ENCODE results near the gene ANKRD11. TPM values are rescaled to one million over a fixed set of nuclear protein-coding genes. Genes with fewer than 3 reads are reported as not detected.

The ANKRD11 gene
- 10 to 100 TPM; 43.9 to 74.0 (median 44.9) TPM for total RNA-seq
- 10 to 100 TPM; 47.0 to 74.0 TPM for polyA plus RNA-seq

- H3K9me3 ChIP-seq: no peaks in the 10 kb centered on the region
- H3K27ac ChIP-seq: peak within 1 kb of the TSS; percentile 93 to 94 (median 94)
- H3K27me3 ChIP-seq: no peaks in the 10 kb centered on the region
- H3K4me1 ChIP-seq: peaks cover 14 to 32% (median 23%) of the 10 kb centered on the region in 3 donors
- WGBS, 2 donors: 0 to 1% methylated on average over 79 to 96 of the region's 96 CpGs
- H3K4me3 ChIP-seq: peak within 1 kb of the TSS; percentile 89 to 97 (median 90)
- intact Hi-C loops (cut with DNase I): no loop called here
- FAIRE-seq (peak; percentile 39), ATAC-seq (peak; percentile 94 to 98 (median 94)), DNase-seq (peak; percentile 96 to 99 (median 99))
- H3K36me3 ChIP-seq: no peaks in the 10 kb centered on the region
- no peak for TF ChIP-seq CTCF (IDR thresholded peaks at IDR 0.05)
These were observed at the start of gene ANKRD11 for GRCh38 chr16:89490439-89491237. Gene ANKRD11, minus strand, starts transcription at chr16:89490561. Its CDS starts 173,542 bp downstream, at chr16:89317019.

- no peak overlapping the region for H3K4me3 ChIP-seq
- ATAC-seq (no peak), DNase-seq (no peak), FAIRE-seq (no peak)
- no peaks in the 10 kb centered on the region for H3K27me3 ChIP-seq
- WGBS, 2 donors: 93 to 95% methylated on average over 12 of the region's 12 CpGs
- no peak for TF ChIP-seq CTCF (IDR thresholded peaks at IDR 0.05)
- intact Hi-C loops (cut with DNase I): no loop called here
- H3K4me1 ChIP-seq: no peaks in the 10 kb centered on the region
- no peak overlapping the region for H3K27ac ChIP-seq
- H3K36me3 ChIP-seq: peaks cover 0 to 33% (median 10%) of the 10 kb centered on the region in 3 donors
- H3K9me3 ChIP-seq: no peaks in the 10 kb centered on the region
These were observed 47.9 kb upstream of the ANKRD11 start for GRCh38 chr16:89538286-89538685.

- H3K27me3 ChIP-seq: no peaks in the 10 kb centered on the region
- no peak for TF ChIP-seq CTCF (IDR thresholded peaks at IDR 0.05)
- H3K4me3 ChIP-seq: no peak overlapping the region
- WGBS, 2 donors: 91 to 95% methylated on average over 7 of the region's 7 CpGs
- ATAC-seq (no peak), DNase-seq (no peak), FAIRE-seq (no peak)
- H3K36me3 ChIP-seq: peaks cover 0 to 41% (median 10%) of the 10 kb centered on the region in 3 donors
- intact Hi-C loops (cut with DNase I): no loop called here
- H3K4me1 ChIP-seq: no peaks in the 10 kb centered on the region
- no peak overlapping the region for H3K27ac ChIP-seq
- no peaks in the 10 kb centered on the region for H3K9me3 ChIP-seq
These were observed 47.2 kb upstream of the ANKRD11 start for GRCh38 chr16:89537549-89537925.

DNA sequence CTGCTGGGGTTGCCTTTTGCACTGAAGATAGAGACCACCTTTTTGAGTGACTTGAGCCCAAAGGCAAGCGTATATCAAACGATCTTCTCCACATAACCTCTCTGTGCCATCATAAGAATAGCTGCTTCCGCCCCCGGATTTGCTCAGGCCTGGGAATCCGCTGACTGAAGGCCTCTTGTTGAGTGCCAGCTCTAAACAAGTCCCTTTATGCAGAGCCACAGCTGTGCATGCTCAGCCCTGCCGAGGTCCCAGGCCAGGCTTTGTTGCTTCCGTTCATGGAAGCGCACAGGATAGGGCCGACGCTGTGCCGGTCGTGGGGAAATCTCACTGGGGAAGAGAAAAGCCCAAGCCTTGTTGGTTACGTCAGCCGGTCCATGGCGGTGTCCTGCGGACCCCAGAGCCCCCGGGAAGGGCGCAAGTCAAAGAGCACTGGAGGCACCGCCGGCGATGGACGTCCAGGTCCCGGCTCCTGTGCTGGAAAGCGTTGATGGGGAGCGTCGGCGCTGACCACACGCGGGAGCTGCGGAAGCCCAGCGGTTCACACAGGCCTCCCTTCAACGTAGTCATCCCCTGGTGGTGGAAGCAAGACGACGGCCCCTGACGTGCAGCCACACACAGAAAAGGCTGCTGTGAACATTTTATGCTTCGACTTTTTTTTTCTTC lies 46.7 kb upstream of the ANKRD11 start:
- H3K27ac ChIP-seq: no peak overlapping the region
- no peaks in the 10 kb centered on the region for H3K9me3 ChIP-seq
- ATAC-seq: peak in 1 of 4 donors; percentile 18
- no peak overlapping the region for H3K4me3 ChIP-seq
- H3K4me1 ChIP-seq: no peaks in the 10 kb centered on the region
- TF ChIP-seq CTCF (IDR thresholded peaks at IDR 0.05): no peak
- no peak for DNase-seq
- no peaks in the 10 kb centered on the region for H3K27me3 ChIP-seq
- 90 to 92% methylated on average over 36 of the region's 36 CpGs for WGBS, 2 donors
- intact Hi-C loops (cut with DNase I): no loop called here
- peaks cover 0 to 46% (median 10%) of the 10 kb centered on the region in 3 donors for H3K36me3 ChIP-seq
- FAIRE-seq: no peak

Data from pancreas (tissue), 10 donors.